Activated naive CD4-positive, alpha-beta T cell treated with anti-CD3 and anti-CD28 coated beads for 36 hours (primary cell): ENCODE results near the gene MMUT. TPM values are rescaled to one million over a fixed set of nuclear protein-coding genes. Genes with fewer than 3 reads are reported as not detected.
A peak's percentile ranks its signal among the peaks of the same experiment; 100 is the strongest.
"Not testable (repeated sequence)": the region's sequence is repeated elsewhere in the genome, so short reads cannot be mapped to it uniquely, and the experiment has no call there.

Experiments used
- CTCF ChIA-PET: fragments of 350-600 bp; sonication (Branson Sonifier 250); formaldehyde crosslinking; loops from one replicate; lab custom pipeline; 2021; ENCODE audit warnings: antibody characterized with exemption; lab: Charles Lee
- DNase-seq: peaks from one replicate; pipeline ENCODE4 v3.0.0-alpha.2; 2020
- H3K27ac Mint-ChIP-seq: one replicate; pipeline ENCODE4 v1.8.0; 2021; ENCODE audit warnings: mild to moderate bottlenecking, mixed read lengths
- H3K27me3 Mint-ChIP-seq: one replicate; pipeline ENCODE4 v1.8.0; 2021; ENCODE audit warnings: low read depth, mixed read lengths
- H3K36me3 Mint-ChIP-seq: one replicate; pipeline ENCODE4 v1.8.0; 2021; ENCODE audit warnings: low read depth, mixed read lengths
- H3K4me1 Mint-ChIP-seq: one replicate; pipeline ENCODE4 v1.8.0; 2021; ENCODE audit warnings: low read depth, mixed read lengths
- H3K4me3 Mint-ChIP-seq: one replicate; pipeline ENCODE4 v1.8.0; 2021; ENCODE audit warnings: mild to moderate bottlenecking, moderate library complexity, mixed read lengths
- H3K9me3 Mint-ChIP-seq: one replicate; pipeline ENCODE4 v1.8.0; 2021; ENCODE audit warnings: mixed read lengths
- intact Hi-C: fragments of 100-400 bp; cut with micrococcal nuclease; formaldehyde crosslinking; loops from one replicate; pipeline ENCODE4 v1.15.1; 2023
- total RNA-seq, 2 experiments: library from RNA; stranded (reverse); gene quantifications; one replicate each; pipeline ENCODE4 v1.2.3, GENCODE V29; 2021

MMUT gene
- total RNA-seq: 10 to 100 TPM; 15.1 to 15.2 TPM

DNA sequence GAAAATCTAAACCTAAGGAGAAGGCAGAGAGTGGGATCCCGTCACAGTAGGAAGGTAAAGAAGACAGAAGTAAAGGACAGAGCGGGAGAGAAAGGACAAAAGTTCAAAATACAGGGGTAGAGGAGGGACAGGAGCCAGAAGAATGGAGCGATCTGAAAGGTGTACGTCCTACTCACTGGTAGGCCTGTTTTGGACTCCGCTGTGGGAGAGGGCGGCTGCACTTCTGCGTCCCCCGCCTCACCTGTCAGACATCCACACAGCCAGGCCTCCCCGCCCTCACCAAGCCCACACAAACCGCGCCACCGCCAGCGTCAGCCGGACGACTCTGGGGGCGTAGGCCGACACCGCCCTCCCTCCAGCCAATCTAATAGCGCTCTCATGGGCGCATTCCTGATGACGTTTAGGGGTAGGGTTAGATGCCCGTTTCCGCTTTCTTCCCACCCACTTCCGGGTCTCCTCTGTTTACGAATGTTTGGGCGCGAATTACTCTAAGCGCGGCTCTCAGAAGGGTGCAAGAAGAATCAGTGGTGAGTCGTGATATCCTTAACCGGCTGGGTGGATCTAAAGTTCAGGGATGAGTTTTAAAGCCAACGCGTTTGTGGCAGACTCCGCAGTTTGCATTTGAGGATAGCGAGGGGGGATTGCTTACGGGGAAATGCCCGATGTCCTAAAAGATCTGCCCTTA lies at the start of gene MMUT, which contains the start of gene CENPQ:
Gene MMUT (minus strand): TSS at position 327 of the 685 bp plus-strand sequence. CDS start 3,787 bp downstream, outside the sequence.
Gene CENPQ (plus strand): TSS at position 444 of the 685 bp plus-strand sequence. CDS start 6,807 bp downstream, outside the sequence.
- H3K4me3 Mint-ChIP-seq: peak within 1 kb of the TSS; percentile 96
- H3K4me1 Mint-ChIP-seq: peaks cover 41% of the 10 kb centered on the region
- peak; percentile 96 for DNase-seq
- intact Hi-C loops: loop anchor here (1.0 to 5.0 kb wide), 5 partner anchors 88 to 1985 kb away; no protein-coding TSS in a partner anchor
- no peaks in the 10 kb centered on the region for H3K27me3 Mint-ChIP-seq
- H3K36me3 Mint-ChIP-seq: peaks cover 4% of the 10 kb centered on the region
- peak within 1 kb of the TSS; percentile 89 for H3K27ac Mint-ChIP-seq
- no peaks in the 10 kb centered on the region for H3K9me3 Mint-ChIP-seq
- CTCF ChIA-PET: no interaction called here

DNA sequence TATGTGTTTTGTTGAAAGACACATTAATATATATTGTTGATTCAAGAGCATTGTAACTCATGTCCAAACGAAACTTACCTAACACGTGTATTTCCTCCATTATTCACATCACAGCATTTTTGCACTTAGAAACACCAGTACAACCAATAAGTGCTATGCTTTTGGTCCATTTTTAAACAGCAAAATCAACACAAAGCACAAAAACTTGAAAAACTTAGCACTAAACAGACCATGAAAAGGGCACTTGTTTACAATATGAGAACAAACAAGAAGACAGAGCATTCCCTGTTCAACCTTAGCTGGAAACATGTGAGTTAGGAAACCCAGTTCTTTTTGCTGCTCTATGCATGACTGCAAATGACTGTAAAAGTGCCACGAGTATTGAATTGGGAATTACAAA lies 46.3 kb upstream of the MMUT start:
- H3K4me3 Mint-ChIP-seq: no peak overlapping the region
- CTCF ChIA-PET: no interaction called here
- H3K27ac Mint-ChIP-seq: no peak overlapping the region
- peaks cover 32% of the 10 kb centered on the region for H3K27me3 Mint-ChIP-seq
- no peak for DNase-seq
- intact Hi-C loops: no loop called here
- H3K9me3 Mint-ChIP-seq: no peaks in the 10 kb centered on the region
- H3K4me1 Mint-ChIP-seq: no peaks in the 10 kb centered on the region
- no peaks in the 10 kb centered on the region for H3K36me3 Mint-ChIP-seq

DNA sequence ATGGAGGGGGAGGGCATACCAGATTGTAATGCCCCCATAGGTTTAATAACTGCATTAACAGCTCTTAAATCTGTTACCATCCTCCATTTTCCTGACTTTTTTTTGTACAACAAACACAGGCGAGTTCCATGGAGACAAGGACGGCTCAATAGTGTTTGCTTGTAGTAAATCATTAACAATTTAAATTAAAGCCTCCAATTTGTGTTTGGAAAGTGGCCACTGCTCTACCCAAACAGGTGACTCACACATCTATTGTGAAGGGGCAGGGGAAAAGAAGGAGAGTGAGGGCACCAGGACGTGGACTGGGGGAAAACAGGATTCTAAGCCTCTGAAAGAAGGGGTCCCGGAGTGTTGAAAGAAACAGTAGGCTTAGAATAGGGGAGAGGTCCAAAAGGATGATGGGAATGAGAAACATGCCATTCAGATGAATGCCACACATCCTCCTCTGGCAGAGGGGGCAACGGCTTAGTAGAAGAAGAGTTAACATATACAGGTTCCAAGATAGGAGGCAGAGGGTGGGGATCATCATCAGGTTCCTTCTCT lies 43.6 kb upstream of the MMUT start:
- no peak overlapping the region for H3K27ac Mint-ChIP-seq
- intact Hi-C loops: no loop called here
- CTCF ChIA-PET: no interaction called here

DNA sequence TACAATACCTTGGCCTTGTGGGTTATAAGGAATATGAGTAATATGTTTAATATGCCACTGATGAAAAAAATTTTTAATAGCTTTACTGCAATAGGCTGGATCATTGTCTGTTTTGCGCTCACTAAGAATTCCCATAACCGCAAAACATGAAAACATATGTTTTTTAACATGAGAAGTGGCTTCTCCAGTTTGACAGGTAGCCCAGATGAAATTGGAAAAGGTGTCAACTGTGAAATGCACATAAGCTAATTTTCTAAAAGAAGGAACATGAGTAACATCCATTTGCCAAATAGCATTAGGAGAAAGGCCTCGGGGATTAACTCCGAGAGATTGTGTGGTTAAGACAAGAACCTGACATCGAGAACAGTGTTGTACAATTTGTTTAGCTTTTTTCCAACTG lies 41.6 kb upstream of the MMUT start:
- peaks cover 21% of the 10 kb centered on the region for H3K27me3 Mint-ChIP-seq
- CTCF ChIA-PET: no interaction called here
- no peak overlapping the region for H3K4me3 Mint-ChIP-seq
- intact Hi-C loops: no loop called here
- DNase-seq: no peak
- H3K36me3 Mint-ChIP-seq: no peaks in the 10 kb centered on the region
- H3K27ac Mint-ChIP-seq: no peak overlapping the region
- no peaks in the 10 kb centered on the region for H3K9me3 Mint-ChIP-seq
- no peaks in the 10 kb centered on the region for H3K4me1 Mint-ChIP-seq

More for the DNA sequence above, 43.6 kb upstream of the MMUT start:
- Mint-ChIP-seq H3K4me3 (no peak overlapping the region), H3K36me3 (no peaks in the 10 kb centered on the region), H3K27me3 (peaks cover 25% of the 10 kb centered on the region), H3K9me3 (no peaks in the 10 kb centered on the region), H3K4me1 (no peaks in the 10 kb centered on the region)
- no peak for DNase-seq

DNA sequence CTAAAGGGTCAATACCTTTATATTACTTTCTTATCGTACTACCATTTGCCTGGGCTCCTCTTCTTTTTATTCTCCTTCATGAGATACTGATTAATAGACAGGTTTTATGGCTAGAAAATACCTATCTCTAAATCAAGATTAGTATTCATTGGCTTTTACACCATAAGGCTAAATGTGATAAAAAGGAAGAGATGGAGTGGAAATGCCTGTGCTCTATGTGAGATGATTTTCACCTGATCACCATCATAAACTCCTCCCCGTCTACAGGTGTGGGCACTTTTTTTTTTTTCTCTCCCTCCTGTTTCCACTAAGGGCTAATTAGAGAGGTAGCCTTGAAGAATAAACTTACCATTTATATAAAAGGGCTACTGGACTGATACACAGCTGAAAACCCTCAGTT lies 36.6 kb upstream of the MMUT start, which contains the start of gene GLYATL3:
Gene GLYATL3 (plus strand): TSS at position 301 of the 400 bp plus-strand sequence. CDS start 12,068 bp downstream, outside the sequence.
- Mint-ChIP-seq H3K27ac (no peak within 1 kb of the TSS), H3K4me1 (no peaks in the 10 kb centered on the region), H3K36me3 (peaks cover 1% of the 10 kb centered on the region), H3K27me3 (no peaks in the 10 kb centered on the region), H3K4me3 (no peak within 1 kb of the TSS), H3K9me3 (no peaks in the 10 kb centered on the region)
- CTCF ChIA-PET: no interaction called here
- intact Hi-C loops: no loop called here
- no peak for DNase-seq

DNA sequence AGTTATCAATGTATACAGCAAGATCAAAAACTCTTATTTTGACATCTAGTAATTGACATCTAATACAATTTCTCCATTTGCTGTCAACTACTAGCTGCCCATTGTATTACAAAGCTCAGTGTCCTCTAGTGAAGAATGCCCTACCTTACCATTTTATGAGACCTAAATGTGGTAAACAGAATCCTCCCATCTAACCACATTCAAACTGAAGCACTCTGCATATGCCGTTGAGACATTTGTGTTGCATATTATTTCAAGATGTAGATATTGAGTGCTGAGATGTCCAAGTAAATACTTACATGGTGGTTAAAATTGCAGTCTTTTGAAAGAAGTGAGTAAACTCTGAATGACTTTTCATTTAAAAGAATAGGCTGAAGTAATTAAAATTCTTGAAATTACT lies 36.1 kb upstream of the MMUT start:
- no peak overlapping the region for H3K27ac Mint-ChIP-seq
- peaks cover 4% of the 10 kb centered on the region for H3K36me3 Mint-ChIP-seq
- no peaks in the 10 kb centered on the region for H3K4me1 Mint-ChIP-seq
- H3K27me3 Mint-ChIP-seq: no peaks in the 10 kb centered on the region
- intact Hi-C loops: no loop called here
- DNase-seq: no peak
- CTCF ChIA-PET: interaction anchor here (0.6 to 0.8 kb wide), 2 partner anchors 33 to 154 kb away, joined by 3 to 4 read pairs; no protein-coding TSS in a partner anchor
- no peaks in the 10 kb centered on the region for H3K9me3 Mint-ChIP-seq
- no peak overlapping the region for H3K4me3 Mint-ChIP-seq

DNA sequence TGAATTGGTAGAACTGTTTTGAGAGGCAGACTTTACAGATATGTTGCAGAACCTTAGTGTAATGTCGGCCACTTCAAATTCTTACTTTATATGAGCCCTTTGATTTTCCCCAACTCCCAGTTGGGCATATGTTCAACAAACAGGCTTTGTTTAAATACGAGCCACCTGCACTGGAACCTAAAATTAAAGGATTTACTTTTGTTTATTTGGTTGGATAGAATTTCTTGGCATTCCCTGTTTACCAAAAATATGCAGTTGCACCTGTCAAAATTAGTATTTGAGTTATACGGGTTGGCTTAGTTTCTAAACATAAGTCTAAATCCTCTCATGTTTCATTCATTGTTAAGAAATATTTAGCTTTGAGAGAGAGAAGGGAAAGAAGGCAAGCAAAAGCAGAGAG lies 34.3 kb upstream of the MMUT start:
- no peak for DNase-seq
- Mint-ChIP-seq H3K4me1 (no peaks in the 10 kb centered on the region), H3K9me3 (no peaks in the 10 kb centered on the region), H3K27ac (no peak overlapping the region), H3K4me3 (no peak overlapping the region), H3K36me3 (peaks cover 13% of the 10 kb centered on the region), H3K27me3 (no peaks in the 10 kb centered on the region)
- CTCF ChIA-PET: no interaction called here
- intact Hi-C loops: no loop called here

DNA sequence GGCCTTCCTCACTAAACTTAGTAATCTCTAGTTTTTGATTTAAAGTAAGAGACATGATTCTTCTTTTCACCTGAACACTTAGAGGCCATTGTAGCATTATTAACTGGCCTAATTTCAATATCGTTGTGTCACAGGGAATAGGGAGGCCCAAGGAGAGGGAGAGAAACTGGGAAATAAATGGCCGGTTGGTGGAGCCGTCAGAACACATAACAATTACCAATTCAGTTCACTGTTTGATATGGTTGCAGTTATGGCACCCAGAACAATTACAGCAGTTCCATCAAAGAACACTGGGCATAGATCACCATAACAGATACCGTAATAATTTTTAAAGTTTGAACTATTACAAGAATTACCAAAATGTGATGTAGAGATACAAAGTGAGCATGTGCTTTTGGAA lies 27.6 kb upstream of the MMUT start:
- Mint-ChIP-seq H3K27ac (no peak overlapping the region), H3K4me1 (no peaks in the 10 kb centered on the region), H3K27me3 (no peaks in the 10 kb centered on the region), H3K9me3 (no peaks in the 10 kb centered on the region), H3K4me3 (no peak overlapping the region), H3K36me3 (peaks cover 46% of the 10 kb centered on the region)
- intact Hi-C loops: no loop called here
- CTCF ChIA-PET: no interaction called here
- no peak for DNase-seq

DNA sequence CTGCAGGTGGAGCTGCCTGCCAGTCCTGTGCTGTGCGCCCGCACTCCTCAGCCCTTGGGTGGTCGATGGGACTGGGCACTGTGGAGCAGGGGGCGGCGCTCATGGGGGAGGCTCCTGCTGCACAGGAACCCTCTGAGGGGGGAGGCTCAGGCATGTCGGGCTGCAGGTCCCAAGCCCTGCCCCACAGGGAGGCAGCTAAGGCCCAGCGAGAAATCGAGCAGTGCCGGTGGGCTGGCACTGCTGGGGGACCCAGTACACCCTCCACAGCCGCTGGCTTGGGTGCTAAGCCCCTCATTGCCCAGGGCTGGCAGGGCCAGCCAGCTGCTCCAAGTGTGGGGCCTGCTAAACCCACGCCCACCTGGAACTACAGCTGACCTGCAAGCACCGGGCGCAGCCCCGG lies 20.3 kb upstream of the MMUT start:
- DNase-seq, H3K9me3 Mint-ChIP-seq, H3K27me3 Mint-ChIP-seq, H3K4me1 Mint-ChIP-seq, intact Hi-C loops, H3K27ac Mint-ChIP-seq, H3K4me3 Mint-ChIP-seq: not testable (repeated sequence)
- H3K36me3 Mint-ChIP-seq: peaks cover 26% of the 10 kb centered on the region
- CTCF ChIA-PET: interaction anchor here (0.6 kb wide), 1 partner anchor 367 kb away, joined by 5 read pairs; no protein-coding TSS in a partner anchor

DNA sequence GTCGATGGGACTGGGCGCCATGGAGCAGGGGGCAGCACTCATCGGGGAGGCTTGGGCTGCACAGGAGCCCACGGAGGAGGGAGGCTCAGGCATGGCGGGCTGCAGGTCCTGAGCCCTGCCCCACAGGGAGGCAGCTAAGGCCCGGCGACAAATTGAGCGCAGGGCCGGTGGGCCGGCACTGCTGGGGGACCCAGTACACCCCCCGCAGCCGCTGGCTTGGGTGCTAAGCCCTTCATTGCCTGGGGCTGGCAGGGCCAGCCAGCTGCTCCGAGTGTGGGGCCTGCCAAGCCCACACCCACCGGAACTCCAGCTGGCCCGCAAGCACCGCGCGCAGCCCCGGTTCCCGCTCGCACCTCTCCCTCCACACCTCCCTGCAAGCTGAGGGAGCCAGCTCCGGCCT lies 18.8 kb upstream of the MMUT start:
- H3K9me3 Mint-ChIP-seq, H3K4me3 Mint-ChIP-seq, H3K4me1 Mint-ChIP-seq, CTCF ChIA-PET, H3K27me3 Mint-ChIP-seq, H3K27ac Mint-ChIP-seq, intact Hi-C loops, DNase-seq: not testable (repeated sequence)
- H3K36me3 Mint-ChIP-seq: peaks cover 22% of the 10 kb centered on the region

DNA sequence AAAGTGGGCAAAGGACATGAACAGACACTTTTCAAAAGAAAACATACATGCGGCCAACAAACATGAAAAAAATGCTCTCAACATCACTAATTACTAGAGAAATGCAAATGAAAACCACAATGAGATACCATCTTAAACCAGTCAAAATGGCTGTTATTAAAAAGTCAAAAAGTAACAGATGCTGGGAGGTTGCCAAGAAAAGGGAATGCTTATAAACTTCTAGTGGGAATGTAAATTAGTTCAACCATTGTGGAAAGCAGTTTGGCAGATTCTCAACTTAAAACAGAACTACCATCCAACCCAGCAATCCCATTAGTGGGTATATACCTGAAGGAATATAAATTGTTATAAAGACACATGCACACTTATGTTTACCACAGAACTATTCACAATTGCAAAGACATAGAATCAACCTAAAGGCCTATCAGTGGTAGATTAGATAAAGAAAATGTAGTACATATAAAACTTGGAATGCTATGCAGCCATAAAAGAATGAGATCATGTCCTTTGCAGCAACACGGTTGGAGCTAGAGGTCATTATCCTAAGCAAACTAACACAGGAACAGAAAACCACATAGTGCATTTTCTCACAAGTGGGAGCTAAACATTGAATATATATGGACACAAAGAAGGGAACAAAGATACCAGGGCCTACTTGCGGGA lies 16.4 kb upstream of the MMUT start:
- DNase-seq: no peak

DNA sequence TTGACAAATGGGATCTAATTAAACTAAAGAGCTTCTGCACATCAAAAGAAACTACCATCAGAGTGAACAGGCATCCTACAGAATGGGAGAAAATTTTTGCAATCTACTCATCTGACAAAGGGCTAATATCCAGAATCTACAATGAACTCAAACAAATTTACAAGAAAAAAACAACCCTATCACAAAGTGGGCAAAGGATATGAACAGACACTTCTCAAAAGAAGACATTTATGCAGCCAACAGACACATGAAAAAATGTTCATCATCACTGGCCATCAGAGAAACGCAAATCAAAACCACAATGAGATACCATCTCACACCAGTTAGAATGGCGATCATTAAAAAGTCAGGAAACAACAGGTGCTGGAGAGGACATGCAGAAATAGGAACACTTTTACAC lies 13.5 kb upstream of the MMUT start:
- H3K27me3 Mint-ChIP-seq, H3K9me3 Mint-ChIP-seq, H3K4me3 Mint-ChIP-seq, DNase-seq, H3K4me1 Mint-ChIP-seq, CTCF ChIA-PET, intact Hi-C loops, H3K27ac Mint-ChIP-seq: not testable (repeated sequence)
- peaks cover 43% of the 10 kb centered on the region for H3K36me3 Mint-ChIP-seq

More for the DNA sequence above, 16.4 kb upstream of the MMUT start:
- CTCF ChIA-PET: no interaction called here
- no peaks in the 10 kb centered on the region for H3K27me3 Mint-ChIP-seq
- no peaks in the 10 kb centered on the region for H3K4me1 Mint-ChIP-seq
- H3K36me3 Mint-ChIP-seq: peaks cover 29% of the 10 kb centered on the region
- no peaks in the 10 kb centered on the region for H3K9me3 Mint-ChIP-seq
- no peak overlapping the region for H3K4me3 Mint-ChIP-seq
- intact Hi-C loops: no loop called here
- no peak overlapping the region for H3K27ac Mint-ChIP-seq
